WTC11 (cell line): ENCODE results near the gene ANAPC16. TPM values are rescaled to one million over a fixed set of nuclear protein-coding genes. Genes with fewer than 3 reads are reported as not detected.

Experiments
- ATAC-seq: fragments of 200-7000 bp; cut with Tn5 transposase; 2 replicates; pipeline ENCODE4 v1.10.0; 2021; ENCODE audit warnings: mild to moderate bottlenecking, moderate library complexity
- CTCF ChIA-PET: fragments of 300-600 bp; sonication (Branson Sonifier 250); formaldehyde crosslinking; loops from one replicate; lab custom pipeline; 2021; ENCODE audit warnings: antibody characterized with exemption; lab: Charles Lee
- POLR2A ChIA-PET: fragments of 350-600 bp; sonication (Branson Sonifier 250); formaldehyde crosslinking; loops from one replicate; lab custom pipeline; 2021; ENCODE audit warnings: antibody characterized with exemption; lab: Charles Lee
- DNase-seq: peaks from one replicate; pipeline ENCODE4 v3.0.0; 2021; ENCODE audit warnings: low spot score
- H3K27ac Mint-ChIP-seq: 2 replicates; pipeline ENCODE4 v1.8.0; 2021; ENCODE audit warnings: mixed read lengths
- H3K27me3 Mint-ChIP-seq: 2 replicates; pipeline ENCODE4 v1.8.0; 2021; ENCODE audit warnings: low read depth, mild to moderate bottlenecking, moderate library complexity, mixed read lengths
- H3K36me3 Mint-ChIP-seq: 2 replicates; pipeline ENCODE4 v1.8.0; 2021; ENCODE audit warnings: mixed read lengths
- H3K4me1 Mint-ChIP-seq: 2 replicates; pipeline ENCODE4 v1.8.0; 2022; ENCODE audit warnings: mixed read lengths
- H3K4me3 Mint-ChIP-seq: 2 replicates; pipeline ENCODE4 v1.8.0; 2021; ENCODE audit warnings: mild to moderate bottlenecking, moderate library complexity, mixed read lengths
- H3K9me3 Mint-ChIP-seq: 2 replicates; pipeline ENCODE4 v1.8.0; 2021; ENCODE audit warnings: mixed read lengths
- AFF4 ChIP-seq: sonication (generic); formaldehyde crosslinking; IDR thresholded peaks from 2 replicates; pipeline ENCODE4 v1.8.1; 2023; ENCODE audit warnings: mild to moderate bottlenecking, missing genetic modification reagents, borderline replicate concordance
- CREB1 ChIP-seq: sonication (generic); formaldehyde crosslinking; IDR thresholded peaks from 2 replicates; pipeline ENCODE4 v1.8.0; 2023; ENCODE audit warnings: mild to moderate bottlenecking, missing genetic modification reagents
- EMX1 ChIP-seq: fragments of 250-450 bp; sonication (Bioruptor Pico); IDR thresholded peaks from 2 replicates; pipeline ENCODE4 v1.8.0; 2021; ENCODE audit warnings: mild to moderate bottlenecking
- ESRRA ChIP-seq: sonication (generic); formaldehyde crosslinking; IDR thresholded peaks from 2 replicates; pipeline ENCODE4 v1.8.1; 2022; ENCODE audit warnings: mild to moderate bottlenecking, missing genetic modification reagents, borderline replicate concordance
- FOXJ3 ChIP-seq: sonication (generic); formaldehyde crosslinking; IDR thresholded peaks from 2 replicates; pipeline ENCODE4 v1.9.0; 2021; ENCODE audit warnings: missing genetic modification reagents, mild to moderate bottlenecking, borderline replicate concordance
- FOXK1 ChIP-seq: sonication (generic); formaldehyde crosslinking; IDR thresholded peaks from 2 replicates; pipeline ENCODE4 v1.8.0; 2022; ENCODE audit warnings: mild to moderate bottlenecking, moderate library complexity, missing genetic modification reagents
- NFATC4 ChIP-seq: fragments of 250-450 bp; sonication (Bioruptor Pico); IDR thresholded peaks from 2 replicates; pipeline ENCODE4 v1.9.0; 2021; ENCODE audit warnings: mild to moderate bottlenecking
- NFYB ChIP-seq: sonication (generic); formaldehyde crosslinking; conservative IDR thresholded peaks from 2 replicates; pipeline ENCODE4 v1.8.0; 2022; ENCODE audit warnings: low read depth, missing genetic modification reagents
- NR3C1 ChIP-seq: sonication (generic); formaldehyde crosslinking; conservative IDR thresholded peaks from 2 replicates; pipeline ENCODE4 v1.8.1; 2023; ENCODE audit warnings: low read depth, mild to moderate bottlenecking, missing genetic modification reagents
- SMAD3 ChIP-seq: sonication (generic); formaldehyde crosslinking; IDR thresholded peaks from 2 replicates; pipeline ENCODE4 v1.8.0; 2022; ENCODE audit warnings: missing genetic modification reagents, mild to moderate bottlenecking, borderline replicate concordance
- ZNF219 ChIP-seq: sonication (generic); formaldehyde crosslinking; IDR thresholded peaks from 2 replicates; pipeline ENCODE4 v1.8.0; 2023; ENCODE audit warnings: missing genetic modification reagents, mild to moderate bottlenecking, borderline replicate concordance
- ZNF263 ChIP-seq: sonication (generic); formaldehyde crosslinking; IDR thresholded peaks from 2 replicates; pipeline ENCODE4 v1.8.1; 2022; ENCODE audit warnings: low read depth, mild to moderate bottlenecking, moderate library complexity, missing genetic modification reagents
- ZNF396 ChIP-seq: fragments of 250-450 bp; sonication (Bioruptor Pico); IDR thresholded peaks from 2 replicates; pipeline ENCODE4 v1.8.0; 2021; ENCODE audit warnings: mild to moderate bottlenecking, moderate library complexity, borderline replicate concordance
- total RNA-seq: library from RNA; stranded (reverse); gene quantifications from 3 replicates; pipeline ENCODE4 v1.2.3, GENCODE V29; 2021
- TF ChIP-seq, protein P1 (sequence below): fragments of 250-450 bp; sonication (Bioruptor Pico); IDR thresholded peaks from 2 replicates; pipeline ENCODE4 v1.9.0; 2021; ENCODE audit warnings: mild to moderate bottlenecking
- TF ChIP-seq, protein P2 (sequence below): sonication (generic); formaldehyde crosslinking; IDR thresholded peaks from 2 replicates; pipeline ENCODE4 v1.8.0; 2022; ENCODE audit warnings: mild to moderate bottlenecking, missing genetic modification reagents
- TF ChIP-seq, protein P3 (sequence below): fragments of 250-450 bp; sonication (Bioruptor Pico); IDR thresholded peaks from 2 replicates; pipeline ENCODE4 v1.8.0; 2021; ENCODE audit warnings: mild to moderate bottlenecking

The ANAPC16 gene
- total RNA-seq, 1 experiment from 2014 or later, result 52.3 TPM

DNA sequence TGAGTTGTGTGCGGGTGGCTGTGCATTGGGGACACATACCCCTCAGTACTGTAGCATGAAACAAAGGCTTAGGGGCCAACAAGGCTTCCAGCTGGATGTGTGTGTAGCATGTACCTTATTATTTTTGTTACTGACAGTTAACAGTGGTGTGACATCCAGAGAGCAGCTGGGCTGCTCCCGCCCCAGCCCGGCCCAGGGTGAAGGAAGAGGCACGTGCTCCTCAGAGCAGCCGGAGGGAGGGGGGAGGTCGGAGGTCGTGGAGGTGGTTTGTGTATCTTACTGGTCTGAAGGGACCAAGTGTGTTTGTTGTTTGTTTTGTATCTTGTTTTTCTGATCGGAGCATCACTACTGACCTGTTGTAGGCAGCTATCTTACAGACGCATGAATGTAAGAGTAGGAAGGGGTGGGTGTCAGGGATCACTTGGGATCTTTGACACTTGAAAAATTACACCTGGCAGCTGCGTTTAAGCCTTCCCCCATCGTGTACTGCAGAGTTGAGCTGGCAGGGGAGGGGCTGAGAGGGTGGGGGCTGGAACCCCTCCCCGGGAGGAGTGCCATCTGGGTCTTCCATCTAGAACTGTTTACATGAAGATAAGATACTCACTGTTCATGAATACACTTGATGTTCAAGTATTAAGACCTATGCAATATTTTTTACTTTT is 59.7 kb downstream of the ANAPC16 start:
- H3K4me1 Mint-ChIP-seq, result peaks cover 43% of the 10 kb centered on the region
- no peak for DNase-seq
- CTCF ChIA-PET, result interaction anchor here (0.6 to 5.3 kb wide), 27 partner anchors 8 to 227 kb away, joined by 3 to 75 read pairs (median 4); partner anchors contain the start of gene SPOCK2
- peak overlapping the region; percentile 95 for H3K4me3 Mint-ChIP-seq
- H3K27me3 Mint-ChIP-seq, result no peaks in the 10 kb centered on the region; the same call in 1 of the 2 replicates
- POLR2A ChIA-PET, result interaction anchor here (0.7 to 5.1 kb wide), 20 partner anchors 8 to 79 kb away, joined by 3 to 182 read pairs (median 4); partner anchors contain the start of genes ANAPC16, ASCC1 and DNAJB12
- H3K36me3 Mint-ChIP-seq, result peaks cover 20% of the 10 kb centered on the region
- no peaks in the 10 kb centered on the region for H3K9me3 Mint-ChIP-seq
- no peak for ATAC-seq
- peak overlapping the region; percentile 61 for H3K27ac Mint-ChIP-seq
- TF ChIP-seq ESRRA (CRISPR knock-in tag) (no peak), NFYB (CRISPR knock-in tag) (no peak), ZNF263 (CRISPR knock-in tag) (no peak), CREB1 (CRISPR knock-in tag) (no peak), FOXJ3 (CRISPR knock-in tag) (no peak), ZNF219 (CRISPR knock-in tag) (no peak)
- TF ChIP-seq, protein P1, sequence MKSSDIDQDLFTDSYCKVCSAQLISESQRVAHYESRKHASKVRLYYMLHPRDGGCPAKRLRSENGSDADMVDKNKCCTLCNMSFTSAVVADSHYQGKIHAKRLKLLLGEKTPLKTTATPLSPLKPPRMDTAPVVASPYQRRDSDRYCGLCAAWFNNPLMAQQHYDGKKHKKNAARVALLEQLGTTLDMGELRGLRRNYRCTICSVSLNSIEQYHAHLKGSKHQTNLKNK (CRISPR knock-in tag), result peak; percentile 56; the same call in 1 of the 2 replicates
- TF ChIP-seq, protein P2, sequence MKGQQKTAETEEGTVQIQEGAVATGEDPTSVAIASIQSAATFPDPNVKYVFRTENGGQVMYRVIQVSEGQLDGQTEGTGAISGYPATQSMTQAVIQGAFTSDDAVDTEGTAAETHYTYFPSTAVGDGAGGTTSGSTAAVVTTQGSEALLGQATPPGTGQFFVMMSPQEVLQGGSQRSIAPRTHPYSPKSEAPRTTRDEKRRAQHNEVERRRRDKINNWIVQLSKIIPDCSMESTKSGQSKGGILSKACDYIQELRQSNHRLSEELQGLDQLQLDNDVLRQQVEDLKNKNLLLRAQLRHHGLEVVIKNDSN (CRISPR knock-in tag), result peak; percentile 55; the same call in 1 of the 2 replicates

GRCh38 chr10:72276013-72276387 is 60.2 kb downstream of the ANAPC16 start:
- no peak for ATAC-seq

More at GRCh38 chr10:72276013-72276387, 60.2 kb downstream of the ANAPC16 start:
- no peak for TF ChIP-seq SMAD3
- peak; percentile 47; the same call in 1 of the 2 replicates for TF ChIP-seq AFF4 (CRISPR knock-in tag)
- TF ChIP-seq NFATC4, result peak; percentile 64; the same call in 1 of the 2 replicates
- no peak for TF ChIP-seq ZNF396 (CRISPR knock-in tag)
- TF ChIP-seq, protein P3, sequence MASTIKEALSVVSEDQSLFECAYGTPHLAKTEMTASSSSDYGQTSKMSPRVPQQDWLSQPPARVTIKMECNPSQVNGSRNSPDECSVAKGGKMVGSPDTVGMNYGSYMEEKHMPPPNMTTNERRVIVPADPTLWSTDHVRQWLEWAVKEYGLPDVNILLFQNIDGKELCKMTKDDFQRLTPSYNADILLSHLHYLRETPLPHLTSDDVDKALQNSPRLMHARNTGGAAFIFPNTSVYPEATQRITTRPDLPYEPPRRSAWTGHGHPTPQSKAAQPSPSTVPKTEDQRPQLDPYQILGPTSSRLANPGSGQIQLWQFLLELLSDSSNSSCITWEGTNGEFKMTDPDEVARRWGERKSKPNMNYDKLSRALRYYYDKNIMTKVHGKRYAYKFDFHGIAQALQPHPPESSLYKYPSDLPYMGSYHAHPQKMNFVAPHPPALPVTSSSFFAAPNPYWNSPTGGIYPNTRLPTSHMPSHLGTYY (CRISPR knock-in tag), result no peak
- no peak for TF ChIP-seq ZNF263 (CRISPR knock-in tag)
- TF ChIP-seq EMX1 (CRISPR knock-in tag), result no peak
- TF ChIP-seq NR3C1 (CRISPR knock-in tag), result no peak
- TF ChIP-seq FOXK1 (CRISPR knock-in tag), result no peak
- peaks cover 20% of the 10 kb centered on the region for H3K36me3 Mint-ChIP-seq
- no peaks in the 10 kb centered on the region; the same call in 1 of the 2 replicates for H3K27me3 Mint-ChIP-seq
- H3K4me3 Mint-ChIP-seq, result peak overlapping the region; percentile 95
- H3K9me3 Mint-ChIP-seq, result no peaks in the 10 kb centered on the region
- POLR2A ChIA-PET, result interaction anchor here (0.6 to 5.1 kb wide), 14 partner anchors 8 to 182 kb away, joined by 3 to 182 read pairs (median 5); partner anchors contain the start of genes ANAPC16 and ASCC1
- CTCF ChIA-PET, result interaction anchor here (1.0 to 5.3 kb wide), 12 partner anchors 10 to 227 kb away, joined by 3 to 75 read pairs (median 6); no protein-coding TSS in a partner anchor
- H3K4me1 Mint-ChIP-seq, result peaks cover 38% of the 10 kb centered on the region
- no peak for DNase-seq
- H3K27ac Mint-ChIP-seq, result peak overlapping the region; percentile 61
